Kidney (tissue), 14 donors: ENCODE data around the gene ISCA1. TPM values are rescaled to one million over a fixed set of nuclear protein-coding genes. Genes with fewer than 3 reads are reported as not detected.

Experiments used
- DNase-seq, 5 donors: peaks; one replicate each; pipeline ENCODE4 v3.0.0-alpha.2; 2013 to 2020
- FAIRE-seq: peaks from 2 replicates; lab custom pipeline; 2012; peaks lifted over from hg19 to GRCh38; lab: Jason Lieb, UNC
- H3K27ac ChIP-seq, 2 donors: one replicate each; pipeline ENCODE4 v1.7.0; 2013; ENCODE audit warnings: low read depth in 2 of 2, low read length in 2 of 2, inconsistent platforms in 1 of 2
- H3K27me3 ChIP-seq: one replicate; pipeline ENCODE4 v1.7.1; 2013; ENCODE audit warnings: low read length, inconsistent platforms; ENCODE audit not compliant: control insufficient read depth, insufficient read depth
- H3K36me3 ChIP-seq, 3 donors: one replicate each; pipeline versions ENCODE4 v1.7.0 to v1.7.1; 2013; ENCODE audit warnings: low read length in 3 of 3, control low read depth in 1 of 3, inconsistent platforms in 1 of 3; ENCODE audit not compliant: insufficient read depth in 3 of 3, control insufficient read depth in 2 of 3
- H3K4me1 ChIP-seq, 3 donors: one replicate each; pipeline versions ENCODE4 v1.7.0 to v1.7.1; 2013; ENCODE audit warnings: low read length in 3 of 3, inconsistent platforms in 1 of 3, low read depth in 1 of 3; ENCODE audit not compliant: control insufficient read depth in 2 of 3, insufficient read depth in 2 of 3
- H3K4me3 ChIP-seq, 3 donors: one replicate each; pipeline versions ENCODE4 v1.7.0 to v1.8.1; 2013; ENCODE audit warnings: low read length in 3 of 3, control low read depth in 1 of 3, inconsistent platforms in 1 of 3
- H3K9ac ChIP-seq, 3 donors: one replicate each; pipeline versions ENCODE4 v1.7.0 to v1.7.1; 2013; ENCODE audit warnings: low read length in 3 of 3, control low read depth in 1 of 3, inconsistent platforms in 1 of 3
- H3K9me3 ChIP-seq, 3 donors: one replicate each; pipeline versions ENCODE4 v1.7.0 to v1.7.1; 2013; ENCODE audit warnings: low read length in 3 of 3, control low read depth in 1 of 3, inconsistent platforms in 1 of 3; ENCODE audit not compliant: control insufficient read depth in 2 of 3, insufficient read depth in 1 of 3
- CTCF ChIP-seq: IDR thresholded peaks from 3 replicates; pipeline ENCODE4 v1.5.1; 2012; ENCODE audit warnings: mild to moderate bottlenecking, moderate library complexity, borderline replicate concordance; ENCODE audit not compliant: insufficient read depth; ENCODE audit errors: extremely low read depth
- intact Hi-C: fragments of 100-400 bp; cut with DNase I; formaldehyde crosslinking; loops from one replicate; pipeline ENCODE4 v1.11.1; 2022
- polyA plus RNA-seq: library from polyadenylated mRNA; stranded (reverse); fragments of 350-450 nt; fragmentation: Illumina TruSeq; extraction: RNeasy Lipid Tissue Mini Kit (QIAGEN cat#74804); gene quantifications from one replicate; pipeline ENCODE4 v1.2.3, GENCODE V29; 2014; ENCODE audit warnings: low read depth, low replicate concordance; ENCODE audit not compliant: insufficient read depth
- total RNA-seq: library from RNA; stranded (reverse); fragmentation: NEBNext Ultra II Directional; extraction: Animal tissue kit (Norgen Biotek cat#: 25700); gene quantifications from one replicate; pipeline ENCODE4 v1.2.1, GENCODE V29; 2021
- donor health status: control.
- donor health status: control.
- donor health status: control.
- donor health status: control.
- donor health status: control.
- donor health status: DM: yes; HTN: yes; CAD: no.
- donor health status: Normal renal cell carcinoma (clear cell type).

Gene ISCA1
- total and polyA plus RNA-seq, 2 donors from 2014 or later, result 31.0 to 67.1 TPM

DNA sequence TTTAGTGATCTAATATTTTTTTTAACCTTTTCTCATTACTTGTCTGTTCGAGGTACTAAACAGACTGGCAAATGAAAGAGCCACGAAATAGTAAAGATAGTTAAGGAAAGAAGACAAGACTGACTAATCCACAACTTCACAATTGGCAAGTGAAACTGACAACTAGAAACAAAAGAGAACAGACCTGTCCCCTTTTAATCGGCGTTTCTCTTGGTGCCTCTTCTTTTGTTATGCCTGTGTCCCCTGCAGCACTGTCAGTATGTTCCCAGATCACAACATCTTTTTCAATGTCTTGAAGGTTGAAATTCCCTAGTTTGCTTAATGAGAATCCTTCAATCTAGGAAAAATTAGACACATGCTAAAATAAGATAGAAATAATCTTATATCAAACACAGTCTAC, 45.8 kb upstream of the ISCA1 start:
- Histone ChIP-seq H3K4me1 (no peaks in the 10 kb centered on the region), H3K9me3 (no peaks in the 10 kb centered on the region), H3K36me3 (peaks cover 6 to 45% (median 20%) of the 10 kb centered on the region in 3 donors), H3K27me3 (no peaks in the 10 kb centered on the region), H3K9ac (no peak overlapping the region), H3K4me3 (no peak overlapping the region), H3K27ac (no peak overlapping the region)
- TF ChIP-seq CTCF, result no peak
- FAIRE-seq (no peak), DNase-seq (no peak)
- intact Hi-C loops, result no loop called here

DNA sequence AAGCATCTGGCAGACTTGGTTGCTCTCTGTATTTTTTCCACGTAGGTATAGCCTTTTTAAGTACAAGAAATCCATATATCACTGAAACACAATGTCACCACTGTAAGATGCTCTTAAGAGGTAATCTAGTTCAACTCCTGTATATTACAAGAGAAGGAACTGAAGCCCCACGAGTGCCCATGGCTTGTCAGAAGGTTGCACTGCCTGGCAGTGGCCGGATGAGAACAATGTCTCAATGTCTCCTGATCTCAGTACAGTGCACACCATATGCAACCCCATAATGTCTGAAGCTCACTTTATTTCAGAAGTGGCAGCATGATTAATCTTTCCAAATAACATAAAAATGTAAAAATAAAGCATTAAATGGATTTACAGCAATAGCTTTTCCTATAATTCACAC, 44.2 kb upstream of the ISCA1 start:
- Histone ChIP-seq H3K27ac (no peak overlapping the region), H3K4me3 (no peak overlapping the region), H3K36me3 (peaks cover 6 to 57% (median 30%) of the 10 kb centered on the region in 3 donors), H3K27me3 (no peaks in the 10 kb centered on the region), H3K4me1 (no peaks in the 10 kb centered on the region), H3K9me3 (no peaks in the 10 kb centered on the region), H3K9ac (no peak overlapping the region)
- DNase-seq (no peak), FAIRE-seq (no peak)
- intact Hi-C loops, result no loop called here
- TF ChIP-seq CTCF, result no peak

- intact Hi-C loops, result no loop called here
- H3K27ac ChIP-seq, result no peak overlapping the region
- no peak overlapping the region for H3K9ac ChIP-seq
- no peak overlapping the region for H3K4me3 ChIP-seq
- TF ChIP-seq CTCF, result no peak
- H3K4me1 ChIP-seq, result no peaks in the 10 kb centered on the region
- DNase-seq, result no peak
- peaks cover 6 to 60% (median 33%) of the 10 kb centered on the region in 3 donors for H3K36me3 ChIP-seq
- H3K9me3 ChIP-seq, result no peaks in the 10 kb centered on the region
- H3K27me3 ChIP-seq, result no peaks in the 10 kb centered on the region
- no peak for FAIRE-seq
Observed at GRCh38 chr9:86324901-86325300, 42.6 kb upstream of the ISCA1 start.

DNA sequence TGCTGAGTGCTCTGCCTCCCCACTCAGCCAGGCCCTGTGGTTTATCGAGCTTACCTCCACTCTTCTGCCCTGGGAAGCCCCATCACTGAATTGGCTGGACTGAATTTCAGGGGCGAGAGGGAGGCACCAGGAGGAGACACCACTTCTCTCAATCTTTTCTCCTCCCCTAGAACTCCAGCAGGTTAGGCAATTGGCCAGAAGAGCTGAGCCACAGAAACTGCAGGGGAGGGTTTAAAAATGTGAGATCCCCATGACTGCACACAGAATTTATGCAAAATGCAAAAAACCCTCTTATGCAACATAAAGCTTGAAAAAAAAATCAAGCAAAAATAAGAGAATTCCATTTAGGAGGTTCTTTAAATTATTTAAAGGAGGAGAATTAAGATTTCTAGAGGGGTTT, 42.0 kb upstream of the ISCA1 start:
- Histone ChIP-seq H3K27ac (no peak overlapping the region), H3K27me3 (no peaks in the 10 kb centered on the region), H3K4me3 (no peak overlapping the region), H3K36me3 (peaks cover 6 to 60% (median 33%) of the 10 kb centered on the region in 3 donors), H3K9ac (no peak overlapping the region), H3K4me1 (no peaks in the 10 kb centered on the region), H3K9me3 (no peaks in the 10 kb centered on the region)
- FAIRE-seq (no peak), DNase-seq (no peak)
- no peak for TF ChIP-seq CTCF
- intact Hi-C loops, result no loop called here
